Caco-2 (cell line): ENCODE measurements around the gene MORN1. TPM values are rescaled to one million over a fixed set of nuclear protein-coding genes. Genes with fewer than 3 reads are reported as not detected.

ENCODE experiments used
- BruUV-seq: library from RNA; stranded (reverse); fragments of 400-500 nt; replicated peaks from 2 replicates; lab custom pipeline; 2021; lab: Mats Ljungman, UMichigan
- CTCF ChIA-PET: fragments of 300-600 bp; sonication (Branson Sonifier 250); formaldehyde crosslinking; loops from one replicate; lab custom pipeline; 2022; ENCODE audit warnings: antibody characterized with exemption; lab: Charles Lee
- POLR2A ChIA-PET: fragments of 300-600 bp; sonication (Branson Sonifier 250); formaldehyde crosslinking; loops from one replicate; lab custom pipeline; 2022; ENCODE audit warnings: antibody characterized with exemption; lab: Charles Lee
- DNase-seq, 2 experiments: peaks; one replicate each; pipeline versions ENCODE4 v3.0.0 to v3.0.0-alpha.2; 2020 to 2022
- H3K27me3 ChIP-seq: replicated peaks from 2 replicates; pipeline ENCODE4 v1.6.0; 2011; ENCODE audit warnings: low read length; ENCODE audit not compliant: control insufficient read depth, insufficient read depth
- H3K36me3 ChIP-seq: 2 replicates; pipeline ENCODE4 v1.5.1; 2011; ENCODE audit warnings: low read length; ENCODE audit not compliant: control insufficient read depth, insufficient read depth
- H3K4me1 ChIP-seq: fragments of 250-450 bp; sonication (Bioruptor Pico); 2 replicates; pipeline ENCODE4 v1.5.1; 2020; ENCODE audit warnings: mild to moderate bottlenecking
- H3K4me3 ChIP-seq: 2 replicates; pipeline ENCODE4 v1.5.1; 2011; ENCODE audit warnings: low read depth, mild to moderate bottlenecking, control low read depth, low read length
- H3K9me3 ChIP-seq: fragments of 250-450 bp; sonication (Bioruptor Pico); 2 replicates; pipeline ENCODE4 v1.5.1; 2020; ENCODE audit warnings: mild to moderate bottlenecking, moderate library complexity
- H3K27ac Mint-ChIP-seq: one replicate; pipeline ENCODE4 v1.8.0; 2022; ENCODE audit warnings: mixed read lengths; ENCODE audit not compliant: unreplicated experiment
- H3K27me3 Mint-ChIP-seq: one replicate; pipeline ENCODE4 v1.8.0; 2022; ENCODE audit warnings: mixed read lengths; ENCODE audit not compliant: insufficient read depth, unreplicated experiment
- H3K36me3 Mint-ChIP-seq: one replicate; pipeline ENCODE4 v1.8.0; 2022; ENCODE audit warnings: mild to moderate bottlenecking, mixed read lengths; ENCODE audit not compliant: insufficient read depth, unreplicated experiment
- H3K4me1 Mint-ChIP-seq: one replicate; pipeline ENCODE4 v1.8.0; 2022; ENCODE audit warnings: low read depth, mixed read lengths; ENCODE audit not compliant: unreplicated experiment
- H3K4me3 Mint-ChIP-seq: one replicate; pipeline ENCODE4 v1.8.0; 2022; ENCODE audit warnings: mild to moderate bottlenecking, moderate library complexity, mixed read lengths; ENCODE audit not compliant: unreplicated experiment
- H3K9me3 Mint-ChIP-seq: one replicate; pipeline ENCODE4 v1.8.0; 2022; ENCODE audit warnings: mixed read lengths; ENCODE audit not compliant: unreplicated experiment
- intact Hi-C: fragments of 100-400 bp; cut with micrococcal nuclease; formaldehyde crosslinking; loops from one replicate; pipeline ENCODE4 v1.10.0; 2022; ENCODE audit not compliant: unreplicated experiment
- total RNA-seq: library from RNA; stranded (reverse); gene quantifications from 2 replicates; pipeline ENCODE4 v1.2.3, GENCODE V29; 2022
- TF ChIP-seq, protein P1 (sequence below), 2 experiments: fragments of 200-600 bp in 1 of 2; IDR thresholded peaks; 1 replicate in 1 of 2; 2 replicates in 1 of 2; pipeline versions ENCODE4 v1.5.1 to v1.8.0; 2011 to 2022; ENCODE audit warnings: antibody characterized with exemption in 1 of 2, control low read depth in 1 of 2, inconsistent platforms in 1 of 2, low read depth in 1 of 2, low read length in 1 of 2, mild to moderate bottlenecking in 1 of 2, moderate library complexity in 1 of 2; ENCODE audit not compliant: insufficient read depth in 1 of 2, severe bottlenecking in 1 of 2, unreplicated experiment in 1 of 2

MORN1 gene
- total RNA-seq, 1 experiment from 2014 or later = 8.6 TPM

DNA sequence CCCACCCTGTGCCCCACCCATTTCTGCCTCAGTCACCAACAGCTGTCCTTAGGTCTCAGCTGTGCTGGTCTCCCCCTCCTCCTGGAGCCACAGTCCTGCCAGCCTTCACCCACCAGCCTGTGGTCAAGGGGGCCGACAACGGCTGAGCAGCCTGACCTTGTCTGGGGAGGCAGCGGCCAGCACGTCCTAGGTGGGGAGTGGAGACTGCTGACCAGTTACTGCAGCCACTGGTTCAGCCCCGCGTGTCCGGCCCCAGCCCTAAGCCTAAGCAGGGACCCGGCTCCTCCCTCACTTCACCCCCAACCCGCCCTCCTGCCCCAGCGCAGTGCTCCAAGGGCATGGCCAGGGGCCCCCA, 79.2 kb downstream of the MORN1 start:
- no peaks in the 10 kb centered on the region for H3K9me3 Mint-ChIP-seq
- H3K27me3 ChIP-seq = no peaks in the 10 kb centered on the region
- H3K36me3 Mint-ChIP-seq = peaks cover 15% of the 10 kb centered on the region
- H3K4me1 ChIP-seq = peaks cover 21% of the 10 kb centered on the region; the same call in 1 of the 2 replicates
- no peak overlapping the region for H3K4me3 Mint-ChIP-seq
- no peaks in the 10 kb centered on the region for H3K36me3 ChIP-seq
- H3K27me3 Mint-ChIP-seq = no peaks in the 10 kb centered on the region
- ChIA-PET CTCF (interaction anchor here (0.6 to 1.3 kb wide), 3 partner anchors 10 to 1474 kb away, joined by 3 to 5 read pairs (median 3); no protein-coding TSS in a partner anchor), POLR2A (no interaction called here)
- TF ChIP-seq, protein P1, sequence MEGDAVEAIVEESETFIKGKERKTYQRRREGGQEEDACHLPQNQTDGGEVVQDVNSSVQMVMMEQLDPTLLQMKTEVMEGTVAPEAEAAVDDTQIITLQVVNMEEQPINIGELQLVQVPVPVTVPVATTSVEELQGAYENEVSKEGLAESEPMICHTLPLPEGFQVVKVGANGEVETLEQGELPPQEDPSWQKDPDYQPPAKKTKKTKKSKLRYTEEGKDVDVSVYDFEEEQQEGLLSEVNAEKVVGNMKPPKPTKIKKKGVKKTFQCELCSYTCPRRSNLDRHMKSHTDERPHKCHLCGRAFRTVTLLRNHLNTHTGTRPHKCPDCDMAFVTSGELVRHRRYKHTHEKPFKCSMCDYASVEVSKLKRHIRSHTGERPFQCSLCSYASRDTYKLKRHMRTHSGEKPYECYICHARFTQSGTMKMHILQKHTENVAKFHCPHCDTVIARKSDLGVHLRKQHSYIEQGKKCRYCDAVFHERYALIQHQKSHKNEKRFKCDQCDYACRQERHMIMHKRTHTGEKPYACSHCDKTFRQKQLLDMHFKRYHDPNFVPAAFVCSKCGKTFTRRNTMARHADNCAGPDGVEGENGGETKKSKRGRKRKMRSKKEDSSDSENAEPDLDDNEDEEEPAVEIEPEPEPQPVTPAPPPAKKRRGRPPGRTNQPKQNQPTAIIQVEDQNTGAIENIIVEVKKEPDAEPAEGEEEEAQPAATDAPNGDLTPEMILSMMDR (IDR thresholded peaks at IDR 0.05; ENCODE audit: insufficient read depth in 1 of 2, low read depth in 1 of 2, low read length in 1 of 2, severe bottlenecking in 1 of 2, unreplicated experiment in 1 of 2) = no peak
- H3K27ac Mint-ChIP-seq = no peak overlapping the region
- intact Hi-C loops = loop anchor here (10.0 kb wide), 2 partner anchors 57 to 87 kb away; partner anchors contain the start of gene SKI
- H3K9me3 ChIP-seq = no peaks in the 10 kb centered on the region
- no peak for DNase-seq
- no TSS peak for BruUV-seq
- H3K4me1 Mint-ChIP-seq = no peaks in the 10 kb centered on the region
- no peak overlapping the region for H3K4me3 ChIP-seq

DNA sequence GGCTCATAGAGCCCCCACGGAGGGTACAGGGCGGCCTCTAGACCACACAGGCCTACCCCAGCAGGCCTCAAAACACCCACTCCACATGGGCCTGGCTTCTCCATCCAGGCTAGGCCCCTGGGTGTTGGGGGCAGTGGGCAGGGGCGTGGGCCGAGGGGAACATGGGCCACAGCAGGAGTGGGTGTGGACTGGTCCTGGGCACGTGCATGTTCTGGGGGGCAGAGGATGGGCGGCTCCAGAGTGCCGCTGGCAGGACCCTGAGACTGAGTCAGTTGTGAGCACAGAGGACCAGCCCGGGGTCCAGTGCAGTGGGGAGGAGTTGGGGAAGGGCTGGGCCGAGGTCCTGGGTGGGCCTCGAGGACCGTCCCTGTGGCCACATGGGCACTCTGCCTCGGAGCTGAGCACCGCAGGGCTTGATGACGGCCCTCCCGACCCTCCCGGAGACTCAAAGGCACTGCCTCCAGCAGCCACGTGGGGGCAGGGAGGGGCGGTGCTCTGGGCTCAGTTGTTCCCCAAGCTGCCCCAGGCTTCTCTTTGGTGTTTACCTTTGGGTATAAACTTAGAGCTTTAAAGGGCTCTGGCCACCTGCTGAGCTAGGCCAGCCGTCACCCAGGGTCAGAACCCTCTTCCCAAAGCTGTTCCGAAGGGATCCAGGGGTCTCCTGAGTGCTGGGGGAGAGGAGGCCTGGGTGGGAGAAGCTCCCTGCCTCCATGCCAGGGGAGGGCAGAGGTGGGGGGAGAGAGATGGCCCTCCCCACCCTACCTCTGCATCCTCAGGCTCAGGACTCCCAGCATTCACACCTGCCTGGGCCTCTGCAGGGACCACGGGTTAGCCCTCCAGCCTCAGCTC, 79.9 kb downstream of the MORN1 start:
- Histone ChIP-seq H3K4me1 (peaks cover 21% of the 10 kb centered on the region; the same call in 1 of the 2 replicates), H3K36me3 (no peaks in the 10 kb centered on the region), H3K27me3 (no peaks in the 10 kb centered on the region), H3K9me3 (no peaks in the 10 kb centered on the region), H3K4me3 (no peak overlapping the region)
- H3K27ac Mint-ChIP-seq = peak overlapping the region; percentile 80
- intact Hi-C loops = loop anchor here (10.0 kb wide), 2 partner anchors 57 to 87 kb away; partner anchors contain the start of gene SKI
- H3K4me3 Mint-ChIP-seq = no peak overlapping the region
- H3K27me3 Mint-ChIP-seq = no peaks in the 10 kb centered on the region
- no TSS peak for BruUV-seq
- H3K9me3 Mint-ChIP-seq = no peaks in the 10 kb centered on the region
- DNase-seq = peak; percentile 64 to 66
- TF ChIP-seq, protein P1 (IDR thresholded peaks at IDR 0.05; ENCODE audit: insufficient read depth in 1 of 2, low read depth in 1 of 2, low read length in 1 of 2, severe bottlenecking in 1 of 2, unreplicated experiment in 1 of 2) = peak; percentile 11 to 49
- peaks cover 21% of the 10 kb centered on the region for H3K36me3 Mint-ChIP-seq
- ChIA-PET POLR2A (no interaction called here), CTCF (interaction anchor here (0.6 to 1.3 kb wide), 4 partner anchors 11 to 1475 kb away, joined by 3 to 5 read pairs (median 3); partner anchors contain the start of gene FAAP20)
- H3K4me1 Mint-ChIP-seq = no peaks in the 10 kb centered on the region

DNA sequence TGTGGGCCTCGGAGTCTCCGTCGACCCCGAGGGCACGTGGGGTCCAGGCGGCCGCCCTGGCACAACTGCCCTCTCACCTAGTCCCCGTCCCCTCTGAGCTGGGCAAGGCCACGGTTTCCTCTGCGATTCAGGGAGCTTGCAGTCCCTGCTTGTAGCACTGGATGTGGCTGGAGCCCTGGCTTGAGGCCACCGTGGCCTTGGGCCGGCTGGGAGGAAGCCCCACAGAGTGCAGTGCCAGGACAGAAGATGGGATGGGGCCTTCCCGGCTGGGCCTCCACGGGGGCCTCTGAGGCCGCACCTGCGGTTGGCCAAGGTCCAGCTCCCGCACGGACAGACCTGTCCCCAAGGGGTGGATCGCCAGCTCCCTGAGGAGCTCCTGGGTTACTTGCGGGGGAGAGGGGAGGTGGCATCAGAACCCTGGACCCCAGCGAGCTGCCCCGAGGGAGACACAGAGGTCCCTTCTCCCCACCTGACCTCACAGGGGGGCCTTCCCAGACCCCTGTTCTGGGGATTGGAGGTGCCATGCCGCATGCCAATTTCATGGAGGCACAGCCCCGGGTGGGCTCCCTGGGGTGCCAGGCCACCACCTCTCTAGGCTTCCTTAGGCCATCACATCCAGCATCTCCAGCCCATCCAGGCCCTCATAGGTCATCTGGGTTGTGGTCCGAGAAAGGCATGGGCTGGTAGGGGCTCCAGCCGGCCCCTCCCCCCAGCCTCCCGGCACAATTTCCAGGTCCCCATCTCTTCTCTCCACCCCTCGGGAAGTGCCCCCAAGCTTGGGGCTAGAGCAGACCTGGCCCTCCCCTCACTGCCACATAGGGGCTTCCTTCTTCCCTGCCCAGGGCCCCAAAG, 80.8 kb downstream of the MORN1 start:
- H3K27me3 Mint-ChIP-seq = no peaks in the 10 kb centered on the region
- ChIA-PET CTCF (interaction anchor here (0.8 kb wide), 1 partner anchor 116 kb away, joined by 3 read pairs; the partner anchor contains the start of gene FAAP20), POLR2A (no interaction called here)
- DNase-seq = no peak
- H3K4me1 Mint-ChIP-seq = no peaks in the 10 kb centered on the region
- Histone ChIP-seq H3K36me3 (no peaks in the 10 kb centered on the region), H3K9me3 (no peaks in the 10 kb centered on the region), H3K27me3 (no peaks in the 10 kb centered on the region), H3K4me3 (no peak overlapping the region), H3K4me1 (peaks cover 19% of the 10 kb centered on the region; the same call in 1 of the 2 replicates)
- no TSS peak for BruUV-seq
- intact Hi-C loops = loop anchor here (10.0 kb wide), 2 partner anchors 56 to 86 kb away; partner anchors contain the start of gene SKI
- peak overlapping the region; percentile 80 for H3K27ac Mint-ChIP-seq
- TF ChIP-seq, protein P1 (IDR thresholded peaks at IDR 0.05; ENCODE audit: insufficient read depth in 1 of 2, low read depth in 1 of 2, low read length in 1 of 2, severe bottlenecking in 1 of 2, unreplicated experiment in 1 of 2) = no peak
- H3K36me3 Mint-ChIP-seq = peaks cover 26% of the 10 kb centered on the region
- no peak overlapping the region for H3K4me3 Mint-ChIP-seq
- H3K9me3 Mint-ChIP-seq = no peaks in the 10 kb centered on the region
